ENCODE data around the gene NKAPD1.
"Not testable (repeated sequence)": the region's sequence is repeated elsewhere in the genome, so short reads cannot be mapped to it uniquely, and the experiment has no call there.

NKAPD1 gene

DNA sequence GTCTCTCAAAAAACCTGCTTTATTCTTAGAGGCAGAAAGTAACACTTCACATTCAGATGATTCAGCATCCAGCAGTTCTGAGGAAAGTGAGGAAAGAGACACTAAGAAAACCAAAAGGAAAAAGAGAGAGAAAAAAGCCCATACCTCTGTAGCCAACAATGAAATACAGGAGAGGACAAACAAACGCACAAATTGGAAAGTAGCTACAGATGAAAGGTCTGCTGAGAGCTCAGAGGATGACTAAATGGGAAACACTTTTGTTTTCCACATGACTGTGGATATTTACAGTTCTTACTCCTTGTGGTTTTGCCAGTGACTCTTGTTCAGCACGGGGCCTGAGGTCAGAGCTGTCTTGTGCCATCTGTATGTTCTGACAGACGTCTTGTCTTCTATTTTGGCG lies 8.6 kb downstream of the NKAPD1 start:
- DNase-seq: no peak
- intact Hi-C loops (cut with DNase I): loop anchor here (10.0 kb wide), 1 partner anchor 208 kb away; the partner anchor contains the start of genes ALG9, CFAP68 and FDXACB1

DNA sequence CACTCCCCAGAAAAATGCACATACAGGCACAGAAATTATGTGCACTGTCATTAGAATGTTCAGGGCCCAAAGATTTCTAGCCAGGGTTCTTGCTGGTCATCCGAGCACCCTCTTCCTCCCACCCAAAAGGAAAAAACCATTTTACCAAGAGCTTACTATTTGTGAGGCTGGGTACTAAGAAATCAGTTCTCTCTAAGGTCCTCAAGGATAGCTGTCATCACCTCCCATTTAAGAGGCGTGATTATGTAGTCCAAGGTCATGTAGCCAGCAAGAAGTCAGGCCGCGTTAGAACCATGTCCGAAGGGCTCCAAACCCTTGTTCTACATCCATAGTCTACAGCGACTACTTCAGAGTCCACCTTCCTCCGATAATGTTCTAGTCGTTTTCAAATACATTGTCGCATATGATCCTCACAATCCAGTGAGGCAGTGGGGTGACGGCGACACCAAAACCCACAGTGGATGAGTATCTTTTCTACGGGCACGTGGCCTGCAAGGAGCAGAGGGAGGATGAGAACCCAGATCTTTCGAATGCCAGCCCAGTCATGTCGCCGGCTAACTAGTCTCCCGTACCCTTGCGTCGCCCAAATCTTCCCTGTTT lies 11.8 kb downstream of the NKAPD1 start:
- intact Hi-C loops (cut with DNase I): loop anchor here (10.0 kb wide), 1 partner anchor 211 kb away; the partner anchor contains the start of genes ALG9, CFAP68 and FDXACB1
- peak in 26 of 42 donors; percentile 5 to 57 (median 26) for DNase-seq

DNA sequence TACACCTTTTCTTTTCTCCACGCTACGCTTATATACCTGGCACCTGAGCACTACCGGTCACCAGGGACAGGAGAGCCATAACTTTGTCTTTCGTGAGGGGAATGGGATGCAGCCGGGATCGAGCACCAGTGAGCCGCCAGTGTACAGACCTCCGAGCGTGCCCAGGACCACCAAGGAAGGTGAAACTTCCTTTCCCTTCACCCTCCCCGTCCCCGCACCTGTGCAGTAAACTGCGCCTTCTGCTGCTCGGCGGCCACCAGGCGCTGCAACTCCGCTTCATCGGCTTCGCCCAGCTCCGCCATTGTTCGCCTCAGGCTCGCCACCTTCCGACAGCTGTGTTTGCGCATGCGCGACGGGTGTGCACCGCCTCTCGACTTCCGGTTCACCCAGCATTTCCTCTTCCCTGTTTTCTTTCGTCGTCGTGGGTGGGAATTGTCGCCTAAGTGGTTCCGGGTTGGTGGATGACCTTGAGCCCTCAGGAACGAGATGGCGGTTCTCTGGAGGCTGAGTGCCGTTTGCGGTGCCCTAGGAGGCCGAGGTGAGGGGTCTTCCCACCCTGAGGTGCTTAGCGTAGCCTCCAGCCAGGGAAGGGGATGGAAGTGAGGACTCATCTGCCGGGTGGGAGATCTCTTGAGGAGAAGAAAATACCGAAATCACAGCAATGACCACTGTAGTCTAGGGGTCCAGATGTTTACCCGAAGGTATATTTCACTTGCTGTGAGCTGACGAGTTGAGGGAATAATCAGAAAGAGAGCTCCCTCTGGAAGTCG lies 12.5 kb downstream of the NKAPD1 start, which contains the start of the genes SDHD and TIMM8B:
SDHD (plus strand) TSS at position 452 of the 770 bp plus-strand sequence; CDS start at position 487, 35 bp downstream.
TIMM8B (minus strand) TSS at position 335 of the 770 bp plus-strand sequence; CDS start at position 302, 33 bp downstream.
- intact Hi-C loops (cut with DNase I): loop anchor here (10.0 kb wide), 1 partner anchor 212 kb away; the partner anchor contains the start of genes ALG9, CFAP68 and FDXACB1
- peak; percentile 91 to 98 (median 96) for DNase-seq

DNA sequence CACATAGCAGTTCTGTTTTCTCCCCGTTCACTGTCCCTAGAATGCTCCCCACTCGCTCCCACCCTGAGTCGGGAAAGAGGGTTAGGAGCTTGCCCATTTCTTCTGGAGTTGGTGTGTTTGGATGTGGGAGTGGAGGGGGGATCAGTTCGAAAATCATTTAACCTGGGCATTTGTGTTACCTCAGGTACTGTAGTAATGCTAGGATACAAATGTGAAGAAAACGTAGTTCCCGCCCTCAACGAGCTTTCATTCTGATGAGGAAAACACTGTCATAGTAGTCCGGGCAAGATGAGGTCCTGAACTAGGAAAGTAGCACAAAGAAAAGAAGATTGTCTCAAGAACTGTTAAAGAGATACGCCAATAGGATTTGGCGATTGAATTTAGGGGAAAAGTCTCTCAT lies 13.1 kb downstream of the NKAPD1 start:
- intact Hi-C loops (cut with DNase I): loop anchor here (10.0 kb wide), 1 partner anchor 212 kb away; the partner anchor contains the start of genes ALG9, CFAP68 and FDXACB1
- DNase-seq: peak in 1 of 42 donors; percentile 2

DNA sequence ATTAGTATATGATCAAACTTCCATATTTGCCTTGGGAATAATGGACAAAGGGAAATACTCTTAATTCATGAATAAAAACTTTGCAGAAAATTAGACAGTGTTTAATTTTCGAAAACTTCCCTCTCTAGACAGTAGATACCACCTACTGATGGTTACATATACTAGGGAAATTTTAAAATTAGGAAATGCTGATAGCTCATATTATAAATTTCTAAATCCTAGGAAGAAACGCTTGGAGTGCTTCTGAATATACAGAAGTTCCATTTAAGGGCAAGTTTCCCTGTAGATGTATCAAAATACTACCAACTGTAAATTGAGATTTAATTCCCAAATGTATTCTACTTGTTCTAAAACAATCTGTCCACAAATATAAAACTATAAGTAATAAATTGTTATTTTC lies 21.2 kb downstream of the NKAPD1 start:
- intact Hi-C loops (cut with DNase I): not testable (repeated sequence)

DNA sequence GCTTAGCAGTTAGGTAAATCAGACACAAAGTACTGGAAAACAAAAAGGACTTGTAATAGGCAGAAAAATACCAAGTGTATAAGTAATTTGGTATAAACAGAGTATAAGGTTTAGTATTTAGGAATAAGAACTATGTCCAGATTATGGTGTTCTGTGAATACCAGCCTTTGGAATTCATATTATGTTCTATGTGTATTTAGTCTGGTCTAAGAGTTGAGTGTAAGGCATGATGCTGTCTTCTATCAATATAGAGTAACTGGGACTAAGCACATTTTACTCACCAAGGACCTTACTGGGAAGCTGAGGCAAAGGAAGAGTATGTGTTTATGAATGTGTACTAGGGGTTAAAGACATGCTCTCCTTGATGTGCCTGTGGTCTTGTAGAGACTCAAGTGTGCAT lies 22.1 kb downstream of the NKAPD1 start:
- intact Hi-C loops (cut with DNase I): no loop called here
- no peak for DNase-seq

More for the DNA sequence above, 21.2 kb downstream of the NKAPD1 start:
- DNase-seq: not testable (repeated sequence)

DNA sequence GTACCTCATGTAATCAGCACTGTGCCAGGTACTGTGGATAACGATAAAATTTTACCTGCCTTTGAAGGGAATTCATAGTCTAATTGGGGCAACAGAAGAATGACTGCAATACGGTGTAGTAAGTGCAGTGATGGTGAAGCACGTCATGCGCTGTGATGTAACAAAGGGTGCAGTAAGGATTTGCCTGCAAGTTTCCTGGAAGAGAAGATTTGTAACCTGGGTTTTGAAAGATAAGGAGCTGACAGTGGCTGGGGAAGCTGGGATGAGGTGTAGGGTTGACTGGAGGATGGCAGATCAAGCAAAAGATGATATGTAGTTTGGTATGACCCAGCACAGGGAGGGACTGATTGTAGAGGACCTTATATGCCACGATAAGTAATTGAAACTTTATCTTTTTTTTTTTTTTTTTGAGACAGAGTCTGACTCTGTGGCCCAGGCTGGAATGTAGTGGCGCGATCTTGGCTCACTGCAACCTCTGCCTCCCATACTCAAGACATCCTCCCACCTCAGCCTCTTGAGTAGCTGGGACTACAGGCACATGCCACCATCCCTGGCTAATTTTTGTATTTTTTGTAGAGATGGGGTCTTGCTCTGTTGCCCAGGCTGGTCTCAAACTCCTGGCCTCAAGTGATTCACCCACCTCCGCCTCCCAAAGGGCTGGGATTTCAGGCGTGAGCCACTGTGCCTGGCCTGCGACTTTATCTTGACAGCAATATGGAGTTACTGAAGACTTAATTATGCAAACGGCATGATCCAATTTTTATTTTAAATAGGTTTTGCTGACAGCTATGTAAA lies 23.8 kb downstream of the NKAPD1 start:
- no peak for DNase-seq
- intact Hi-C loops (cut with DNase I): no loop called here

DNA sequence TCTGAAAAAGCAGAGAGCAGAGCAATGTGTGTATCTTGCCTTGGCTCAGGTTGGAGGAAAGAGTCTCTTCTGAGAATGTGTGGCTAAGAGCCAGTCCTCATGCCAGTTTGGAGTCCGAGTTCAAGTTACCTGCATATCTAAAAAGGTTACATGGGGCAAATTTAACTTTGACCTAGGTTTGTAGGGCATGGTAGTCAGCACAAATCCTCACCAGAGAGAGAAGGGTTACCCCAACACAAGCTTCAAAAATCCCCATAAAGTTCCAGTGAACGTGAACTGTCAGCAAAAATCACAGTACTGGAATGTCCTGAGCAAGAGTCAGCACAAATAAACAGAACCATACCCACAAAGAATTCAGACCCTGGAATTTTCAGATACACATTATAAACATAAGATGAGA lies 26.4 kb downstream of the NKAPD1 start:
- DNase-seq: no peak
- intact Hi-C loops (cut with DNase I): no loop called here

DNA sequence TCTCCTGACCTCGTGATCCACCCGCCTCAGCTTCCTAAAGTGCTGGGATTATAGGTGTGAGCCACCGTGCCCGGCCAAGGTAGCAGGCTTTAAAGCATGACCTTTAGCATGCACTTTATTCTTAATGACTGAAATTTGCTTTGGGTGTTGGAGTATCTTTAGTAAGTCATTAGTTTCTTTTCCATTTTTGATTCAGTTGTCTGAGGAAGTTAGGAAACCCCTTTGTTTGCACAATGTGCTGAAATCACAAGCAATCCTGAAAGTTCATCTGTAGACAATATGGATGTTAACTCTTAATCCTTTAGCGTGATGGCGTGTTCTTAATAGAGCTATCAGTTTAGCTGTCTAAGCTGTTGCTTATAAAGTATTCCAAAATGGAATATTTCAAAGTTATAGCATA lies 29.3 kb downstream of the NKAPD1 start:
- DNase-seq: no peak
- intact Hi-C loops (cut with DNase I): no loop called here

DNA sequence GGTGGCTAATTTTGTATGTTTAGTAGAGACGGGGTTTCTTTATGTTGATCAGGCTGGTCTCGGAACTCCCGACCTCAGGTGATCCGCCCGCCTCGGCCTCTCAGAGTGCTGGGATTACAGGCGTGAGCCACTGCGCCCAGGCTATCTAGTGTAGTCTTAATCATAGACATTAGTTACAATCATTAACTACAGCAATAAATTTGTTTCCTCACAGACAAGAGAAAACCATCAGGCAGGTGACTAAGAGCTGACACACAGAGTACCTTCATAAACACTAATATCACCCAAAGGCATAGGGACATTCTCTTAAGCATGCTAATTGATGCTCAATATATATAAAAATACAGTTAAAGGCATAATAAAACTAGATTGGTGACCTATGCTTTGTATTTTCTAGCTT lies 32.0 kb downstream of the NKAPD1 start:
- DNase-seq: no peak
- intact Hi-C loops (cut with DNase I): no loop called here

DNA sequence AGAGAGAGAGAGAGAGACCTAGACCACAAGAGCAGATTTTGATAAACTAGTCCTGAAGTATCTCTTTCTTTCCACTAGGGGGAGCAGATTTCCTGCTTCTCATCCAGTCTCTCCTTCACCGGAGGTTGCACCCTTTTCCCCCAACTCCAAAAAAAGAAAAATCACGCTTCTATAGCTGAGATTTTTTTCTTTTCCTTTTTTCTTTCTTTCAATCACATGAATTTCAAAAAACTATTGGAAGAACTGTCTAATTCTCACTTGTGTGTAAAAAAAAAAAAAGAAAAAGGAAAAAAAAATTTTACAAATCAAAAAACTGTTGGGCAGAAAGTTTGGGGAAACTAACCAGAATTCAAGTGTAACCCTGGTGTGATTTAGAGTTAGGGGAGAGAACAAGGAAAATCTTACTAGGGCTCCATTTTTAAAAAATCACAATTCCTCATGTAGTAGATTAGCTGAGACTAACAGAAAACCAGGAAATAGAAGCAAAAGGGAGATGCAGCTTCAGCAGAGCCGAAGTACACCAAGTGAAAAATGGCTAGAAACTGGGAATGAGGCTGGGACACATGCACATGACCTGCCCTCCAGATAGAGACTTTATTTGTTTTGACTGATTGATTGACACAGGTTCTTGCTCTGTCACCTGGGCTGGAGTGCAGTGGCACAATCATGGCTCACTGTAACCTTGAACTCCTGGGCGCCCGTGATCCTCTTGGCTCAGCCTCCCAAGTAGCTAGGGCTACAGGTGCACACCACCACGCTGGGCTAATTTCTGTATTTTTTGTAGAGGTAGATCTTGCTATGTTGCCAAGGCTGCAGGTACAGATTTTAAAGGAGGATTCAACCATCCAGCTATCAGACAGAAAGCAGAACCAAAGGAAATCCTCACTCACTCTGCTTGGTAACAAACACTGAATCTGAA lies 39.7 kb downstream of the NKAPD1 start:
- intact Hi-C loops (cut with DNase I): loop anchor here (5.0 kb wide), 1 partner anchor 64 kb away; the partner anchor contains the start of gene BCO2
- DNase-seq: peak in 11 of 42 donors; percentile 13 to 65 (median 27)

DNA sequence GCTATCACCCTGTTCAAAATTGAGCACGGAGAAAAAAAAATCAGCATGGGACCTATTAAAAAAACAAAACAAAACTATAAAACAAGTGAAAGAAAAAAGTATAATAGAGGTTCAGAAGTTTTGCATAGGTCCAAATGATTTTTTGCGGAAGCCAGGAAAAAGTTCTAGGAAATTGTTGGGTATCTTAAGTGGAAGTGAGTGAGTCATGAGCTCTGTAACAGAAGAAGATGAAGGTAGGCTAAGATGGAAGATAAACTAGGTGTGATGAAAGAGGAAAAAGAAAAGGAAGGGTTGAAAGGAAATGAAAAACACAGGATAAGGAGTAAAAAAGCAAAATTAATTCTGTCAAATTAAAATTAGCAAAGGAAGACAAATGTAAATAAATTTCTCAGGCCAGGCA lies 40.4 kb downstream of the NKAPD1 start:
- no peak for DNase-seq
- intact Hi-C loops (cut with DNase I): loop anchor here (5.0 kb wide), 1 partner anchor 63 kb away; the partner anchor contains the start of gene BCO2

DNA sequence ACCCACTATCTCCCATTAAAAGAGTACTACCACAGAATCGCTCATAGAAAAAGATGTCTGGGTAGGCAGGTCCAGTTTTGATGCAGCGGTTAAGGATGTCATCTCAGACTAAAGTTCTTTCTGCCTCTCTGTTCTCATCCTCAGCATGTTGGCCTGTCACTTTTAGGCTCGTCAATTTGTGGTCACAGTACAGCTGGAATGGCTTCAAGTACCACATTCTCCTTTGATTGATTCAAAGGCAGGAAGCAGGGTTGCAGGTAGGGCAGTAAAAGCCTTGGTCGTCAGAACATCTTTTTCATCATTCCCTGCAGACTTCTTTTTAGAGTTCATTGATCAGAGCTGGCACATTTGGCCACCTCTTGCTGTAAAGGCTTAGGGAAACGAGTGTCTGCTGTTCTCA lies 41.3 kb downstream of the NKAPD1 start:
- DNase-seq: no peak
- intact Hi-C loops (cut with DNase I): no loop called here

DNA sequence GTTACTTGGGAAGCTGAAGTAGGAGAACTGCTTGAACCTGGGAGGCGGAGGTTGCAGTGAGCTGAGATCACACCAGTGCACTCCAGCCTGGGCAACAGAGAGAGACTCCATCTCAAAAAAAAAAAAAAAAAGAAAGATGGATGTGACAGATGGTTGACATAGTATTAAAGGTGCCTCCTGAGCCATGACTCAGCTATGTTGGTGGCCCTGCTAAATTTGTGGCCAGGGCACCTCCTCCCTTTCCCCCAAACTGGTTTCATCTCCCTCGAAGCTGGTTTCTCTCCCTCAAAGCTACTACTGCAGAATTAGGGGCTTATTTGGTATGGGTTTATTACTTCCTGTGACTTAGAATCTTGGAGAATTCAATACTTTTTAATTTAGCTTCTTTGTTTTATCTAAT lies 44.1 kb downstream of the NKAPD1 start:
- DNase-seq: no peak
- intact Hi-C loops (cut with DNase I): no loop called here

DNA sequence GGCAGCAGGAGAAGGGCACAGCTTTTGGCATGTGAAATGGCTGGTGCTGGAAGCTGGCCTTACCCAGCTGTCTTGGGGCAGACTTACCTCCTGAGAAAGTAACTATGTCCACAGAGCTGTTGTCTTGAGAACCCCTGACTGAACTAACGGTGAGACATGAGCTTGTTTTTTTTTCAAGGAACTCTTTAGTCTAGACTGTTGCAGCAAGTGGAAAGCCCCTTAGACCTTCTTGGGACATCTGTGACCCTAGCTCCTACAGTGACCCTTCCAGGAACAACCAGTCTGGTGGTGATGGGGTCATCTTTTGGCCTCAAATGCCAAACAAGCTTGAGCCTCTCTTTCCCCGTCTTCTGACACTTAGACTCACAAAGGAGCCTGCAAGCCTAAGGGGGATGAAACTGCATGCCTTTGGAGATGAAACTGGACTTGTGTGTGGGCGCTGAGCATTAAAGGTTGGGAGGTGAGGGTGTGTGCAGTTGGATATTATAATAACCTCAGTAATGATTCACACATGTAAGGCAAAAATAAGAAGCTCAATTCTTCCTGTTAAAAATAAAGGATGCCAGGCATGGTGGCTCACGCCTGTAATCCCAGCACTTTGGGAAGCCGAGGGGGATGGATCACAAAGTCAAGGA lies 48.0 kb downstream of the NKAPD1 start:
- intact Hi-C loops (cut with DNase I): loop anchor here (5.0 kb wide), 1 partner anchor 45 kb away; the partner anchor contains the start of gene TEX12
- DNase-seq: no peak

DNA sequence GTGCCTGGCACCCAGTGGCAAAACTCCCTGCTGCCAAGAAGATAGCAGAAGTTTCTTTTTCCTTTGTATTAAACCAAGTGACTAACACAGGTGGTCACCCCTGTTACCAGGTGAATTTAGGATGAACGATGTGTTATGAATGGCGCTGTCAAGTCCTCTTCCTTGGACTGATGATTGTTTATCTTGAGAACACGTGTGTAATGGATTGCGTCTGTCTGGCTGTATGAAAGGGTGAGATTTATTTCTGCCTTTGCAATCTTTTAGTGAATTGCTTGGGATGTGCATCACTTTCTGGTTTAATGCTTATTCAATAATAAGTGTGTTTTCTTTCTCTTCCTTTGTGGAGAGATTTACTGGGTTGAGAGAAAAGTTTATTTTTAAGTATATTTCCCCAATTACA lies 49.0 kb downstream of the NKAPD1 start:
- DNase-seq: no peak
- intact Hi-C loops (cut with DNase I): loop anchor here (5.0 kb wide), 1 partner anchor 44 kb away; the partner anchor contains the start of gene TEX12

DNA sequence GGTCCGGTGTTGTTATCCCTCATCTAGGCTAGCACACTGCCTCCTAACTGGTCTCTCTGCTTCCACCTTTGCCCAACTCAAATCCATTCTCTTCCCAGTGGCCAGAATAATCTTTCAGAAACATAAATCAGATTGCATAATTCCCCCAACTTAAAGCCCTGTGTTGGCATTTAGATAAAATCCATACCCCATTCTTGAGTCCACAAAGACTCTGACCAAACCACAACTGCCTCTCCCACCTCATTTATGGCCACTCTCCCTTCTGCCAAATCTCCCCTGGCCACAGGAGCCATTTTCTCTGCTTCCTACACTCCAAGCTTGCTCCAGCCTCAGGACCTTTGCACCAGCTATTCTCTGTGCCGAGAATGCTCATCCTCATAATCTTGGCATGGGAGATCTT lies 53.0 kb downstream of the NKAPD1 start:
- intact Hi-C loops (cut with DNase I): no loop called here
- no peak for DNase-seq

All from head of caudate nucleus (tissue), 42 donors.